Colon (tissue), 2 donors: ENCODE results near the gene ATP5ME.
"Not testable (repeated sequence)": the region's sequence is repeated elsewhere in the genome, so short reads cannot be mapped to it uniquely, and the experiment has no call there.

Experiments used
- FAIRE-seq: peaks from 2 replicates; lab custom pipeline; 2012; peaks lifted over from hg19 to GRCh38; lab: Jason Lieb, UNC
- donor health status: control.
- donor health status: control.

The ATP5ME gene

GRCh38 chr4:654503-654845 lies 19.6 kb downstream of the ATP5ME start:
- FAIRE-seq: no peak

GRCh38 chr4:653831-654502 lies 20.1 kb downstream of the ATP5ME start:
- no peak for FAIRE-seq

- FAIRE-seq: no peak
These were observed 20.8 kb downstream of the ATP5ME start for GRCh38 chr4:653080-653821.

GRCh38 chr4:651884-652642 lies 22.0 kb downstream of the ATP5ME start:
- no peak for FAIRE-seq

GRCh38 chr4:650951-651883 lies 22.9 kb downstream of the ATP5ME start:
- no peak for FAIRE-seq

- FAIRE-seq: no peak
These were observed 23.6 kb downstream of the ATP5ME start for GRCh38 chr4:650461-650860.

GRCh38 chr4:649751-650310 lies 24.2 kb downstream of the ATP5ME start:
- no peak for FAIRE-seq

- FAIRE-seq: no peak
These were observed 24.8 kb downstream of the ATP5ME start for GRCh38 chr4:649293-649625.

- no peak for FAIRE-seq
These were observed 25.3 kb downstream of the ATP5ME start for GRCh38 chr4:648579-649292.

- FAIRE-seq: no peak
These were observed 26.6 kb downstream of the ATP5ME start for GRCh38 chr4:647481-647880.

- FAIRE-seq: no peak
These were observed 27.6 kb downstream of the ATP5ME start for GRCh38 chr4:646460-646859.

- FAIRE-seq: not testable (repeated sequence)
These were observed 31.7 kb downstream of the ATP5ME start for GRCh38 chr4:642366-642765.

GRCh38 chr4:637536-638280 lies 36.4 kb downstream of the ATP5ME start:
- FAIRE-seq: no peak

GRCh38 chr4:636628-637159 lies 37.4 kb downstream of the ATP5ME start:
- FAIRE-seq: no peak

- no peak for FAIRE-seq
These were observed 38.0 kb downstream of the ATP5ME start for GRCh38 chr4:635851-636627.

GRCh38 chr4:635066-635835 lies 38.8 kb downstream of the ATP5ME start:
- not testable (repeated sequence) for FAIRE-seq

- no peak for FAIRE-seq
These were observed 39.5 kb downstream of the ATP5ME start for GRCh38 chr4:634599-634985.

- FAIRE-seq: no peak
These were observed 40.0 kb downstream of the ATP5ME start for GRCh38 chr4:633976-634598.
